Measurements from ENCODE around the gene ATRNL1. TPM values are rescaled to one million over a fixed set of nuclear protein-coding genes. Genes with fewer than 3 reads are reported as not detected.

Gene ATRNL1
- total RNA-seq, 4 donors from 2014 or later: 0.34 to 0.98 (median 0.44) TPM; not detected in 1

DNA sequence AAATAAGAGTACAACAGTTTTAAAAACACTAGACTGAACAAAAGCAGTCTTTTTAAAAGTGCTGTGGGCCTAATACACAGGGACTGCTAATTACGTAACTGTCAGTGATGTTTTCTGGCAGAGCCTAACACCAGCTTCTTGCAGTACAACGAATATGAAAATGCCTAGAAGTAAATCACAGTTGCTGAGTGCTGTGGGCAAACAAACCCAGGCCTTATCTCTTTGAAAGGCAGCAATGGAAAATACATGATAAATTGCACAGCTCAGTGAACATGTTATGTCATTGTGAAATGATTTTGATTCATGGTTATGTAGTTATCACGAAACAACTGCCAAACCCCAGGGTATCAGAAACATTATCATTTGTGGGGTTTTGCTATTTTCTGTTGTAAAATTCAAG is 751.4 kb downstream of the ATRNL1 start:
- TF ChIP-seq, protein P1, sequence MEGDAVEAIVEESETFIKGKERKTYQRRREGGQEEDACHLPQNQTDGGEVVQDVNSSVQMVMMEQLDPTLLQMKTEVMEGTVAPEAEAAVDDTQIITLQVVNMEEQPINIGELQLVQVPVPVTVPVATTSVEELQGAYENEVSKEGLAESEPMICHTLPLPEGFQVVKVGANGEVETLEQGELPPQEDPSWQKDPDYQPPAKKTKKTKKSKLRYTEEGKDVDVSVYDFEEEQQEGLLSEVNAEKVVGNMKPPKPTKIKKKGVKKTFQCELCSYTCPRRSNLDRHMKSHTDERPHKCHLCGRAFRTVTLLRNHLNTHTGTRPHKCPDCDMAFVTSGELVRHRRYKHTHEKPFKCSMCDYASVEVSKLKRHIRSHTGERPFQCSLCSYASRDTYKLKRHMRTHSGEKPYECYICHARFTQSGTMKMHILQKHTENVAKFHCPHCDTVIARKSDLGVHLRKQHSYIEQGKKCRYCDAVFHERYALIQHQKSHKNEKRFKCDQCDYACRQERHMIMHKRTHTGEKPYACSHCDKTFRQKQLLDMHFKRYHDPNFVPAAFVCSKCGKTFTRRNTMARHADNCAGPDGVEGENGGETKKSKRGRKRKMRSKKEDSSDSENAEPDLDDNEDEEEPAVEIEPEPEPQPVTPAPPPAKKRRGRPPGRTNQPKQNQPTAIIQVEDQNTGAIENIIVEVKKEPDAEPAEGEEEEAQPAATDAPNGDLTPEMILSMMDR (IDR thresholded peaks at IDR 0.05; ENCODE audit: low read depth): no peak

DNA sequence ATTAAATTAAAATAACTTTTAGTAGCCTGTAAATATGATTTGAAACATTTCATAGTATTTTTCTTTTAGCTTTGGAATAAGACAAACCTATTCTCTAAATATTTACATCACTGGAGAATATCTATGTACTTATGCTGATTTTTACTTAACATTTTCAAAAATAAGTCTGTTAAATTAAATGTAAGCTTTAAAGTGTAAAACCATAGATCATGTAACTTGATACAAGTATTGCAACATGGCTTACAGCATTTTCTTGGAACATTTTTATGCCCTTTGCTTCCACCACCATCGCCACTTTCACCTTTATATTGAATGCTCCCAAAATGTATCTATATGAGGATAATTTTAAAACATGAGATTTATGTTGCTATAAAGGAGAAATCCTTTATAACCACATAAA is 752.8 kb downstream of the ATRNL1 start:
- TF ChIP-seq, protein P1 (IDR thresholded peaks at IDR 0.05; ENCODE audit: low read depth): no peak

DNA sequence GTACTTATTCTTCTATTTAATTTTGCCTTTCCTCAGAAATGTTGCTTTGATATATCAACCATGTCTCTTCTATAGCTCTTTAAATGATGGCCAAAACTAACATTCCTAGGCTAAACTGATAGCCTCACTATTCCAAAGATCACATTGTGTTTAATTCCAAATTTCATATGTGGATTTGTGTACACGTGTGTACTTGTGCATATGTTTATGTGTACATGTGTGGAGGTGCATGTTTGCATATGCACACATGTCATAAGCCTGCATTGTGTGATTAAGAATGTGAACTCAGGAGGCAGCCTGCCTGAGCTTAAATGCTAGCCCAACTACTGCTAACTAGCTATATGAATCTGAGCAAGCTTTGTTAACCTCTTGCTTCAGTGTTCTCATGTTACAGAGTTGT is 753.4 kb downstream of the ATRNL1 start:
- TF ChIP-seq, protein P1 (IDR thresholded peaks at IDR 0.05; ENCODE audit: low read depth): no peak

DNA sequence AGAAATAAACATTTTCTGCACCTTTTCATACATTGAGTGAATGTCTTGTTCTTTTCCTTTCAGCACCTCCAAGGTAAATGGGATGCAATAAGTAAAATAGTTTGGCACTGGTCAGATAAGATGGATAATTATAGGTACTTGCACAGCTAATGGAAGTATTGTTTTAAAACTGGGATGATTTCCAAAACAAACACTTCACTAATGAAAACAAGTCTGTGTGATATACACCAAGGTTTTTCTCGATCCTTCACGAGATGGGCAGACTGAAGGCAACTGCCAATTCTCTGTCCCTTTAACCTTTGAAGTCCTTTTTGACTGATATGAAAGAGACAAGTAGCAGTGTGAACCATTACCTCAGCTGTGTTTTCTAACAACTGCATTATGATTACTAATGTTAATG is 756.0 kb downstream of the ATRNL1 start:
- TF ChIP-seq, protein P1 (IDR thresholded peaks at IDR 0.05; ENCODE audit: low read depth): no peak

DNA sequence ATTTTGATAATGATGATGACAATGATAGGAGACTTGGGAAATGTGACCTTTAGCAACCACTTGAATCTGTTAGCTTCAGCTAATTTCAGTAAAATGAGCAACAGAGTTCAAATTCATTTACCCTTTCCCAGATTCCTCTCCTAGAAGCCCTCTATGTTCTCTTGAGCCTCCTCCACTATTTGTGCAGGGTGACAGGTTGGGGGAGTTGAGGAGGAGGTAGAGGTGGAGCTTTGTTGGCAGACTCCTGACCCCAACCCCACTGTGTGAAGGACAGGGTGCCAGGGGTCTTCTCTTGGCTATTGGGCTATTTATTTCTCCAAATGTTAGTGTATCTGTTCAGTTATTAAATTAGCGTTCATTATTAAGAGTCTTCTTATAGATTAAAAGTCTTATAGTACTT is 757.5 kb downstream of the ATRNL1 start:
- TF ChIP-seq, protein P1 (IDR thresholded peaks at IDR 0.05; ENCODE audit: low read depth): no peak

DNA sequence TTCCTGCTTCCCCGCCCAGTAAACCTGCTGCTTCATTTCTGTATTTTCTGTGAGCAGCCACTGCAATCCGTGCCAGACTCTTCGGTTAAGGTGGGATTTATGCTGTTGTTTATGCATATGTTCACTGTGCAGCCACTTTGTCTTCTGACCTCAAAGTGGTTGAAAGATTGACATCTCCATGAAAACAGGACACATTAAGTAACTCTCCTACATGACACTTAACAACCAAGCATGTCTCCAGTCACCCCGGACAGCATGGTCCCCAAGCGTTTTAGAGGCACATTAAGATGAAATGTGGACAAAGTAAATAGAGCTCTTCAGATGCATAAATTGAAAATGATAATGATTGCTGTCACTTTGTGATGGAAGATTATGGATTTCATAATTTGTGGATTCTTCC is 758.5 kb downstream of the ATRNL1 start:
- TF ChIP-seq, protein P1 (IDR thresholded peaks at IDR 0.05; ENCODE audit: low read depth): no peak

DNA sequence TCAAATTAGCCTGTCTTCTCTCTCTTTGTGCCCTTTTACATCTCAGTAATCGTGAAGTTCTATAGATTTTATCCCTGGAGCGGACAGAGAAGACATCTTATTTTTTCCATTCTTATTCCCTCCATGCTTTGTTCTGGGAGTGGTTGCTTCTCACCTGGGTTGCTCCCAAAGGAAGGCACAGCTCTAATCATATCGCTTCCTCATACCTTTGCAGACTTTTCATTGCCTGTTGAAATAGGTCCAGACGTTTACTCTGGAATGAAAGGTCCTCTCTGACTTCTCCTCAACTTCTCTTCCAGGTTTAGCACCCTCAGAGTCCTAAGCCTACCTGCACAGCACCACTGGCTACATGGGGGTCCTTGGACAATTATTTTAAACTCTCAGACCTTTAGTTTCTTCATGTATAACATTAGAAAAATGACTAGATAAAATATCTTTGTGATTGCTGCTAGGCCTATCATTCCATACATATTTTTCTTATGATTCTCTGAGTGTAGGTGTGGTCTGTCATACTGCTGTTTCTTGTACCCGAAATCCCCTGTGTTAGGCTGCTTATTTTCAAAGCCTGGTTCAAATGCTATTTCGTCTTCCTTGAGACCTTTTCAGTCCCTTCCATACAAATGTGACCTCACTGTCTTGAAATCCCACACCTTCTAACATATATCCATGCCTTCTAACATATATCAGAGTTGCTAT is 761.7 kb downstream of the ATRNL1 start:
- TF ChIP-seq, protein P1 (IDR thresholded peaks at IDR 0.05; ENCODE audit: low read depth): no peak

Measured in subcutaneous adipose tissue (tissue), 4 donors.